HG03558 (cell line): ENCODE measurements around the gene ACBD4.

Source experiments
- ATAC-seq: cut with Tn5 transposase; IDR thresholded peaks from one replicate; pipeline ENCODE4 v1.9.1; 2021; ENCODE audit warnings: moderate number of reproducible peaks; ENCODE audit not compliant: unreplicated experiment; ENCODE audit errors: extremely low read depth

Gene ACBD4

GRCh38 chr17:45103269-45103795 lies 32.2 kb upstream of the ACBD4 start:
- no peak for ATAC-seq

GRCh38 chr17:45104029-45104428 lies 31.5 kb upstream of the ACBD4 start:
- no peak for ATAC-seq

- no peak for ATAC-seq
These were observed 31.0 kb upstream of the ACBD4 start for GRCh38 chr17:45104497-45104896.

- ATAC-seq, result no peak
These were observed 30.4 kb upstream of the ACBD4 start for GRCh38 chr17:45104907-45105624.

- ATAC-seq, result no peak
These were observed 29.4 kb upstream of the ACBD4 start for GRCh38 chr17:45106096-45106495.

- no peak for ATAC-seq
These were observed 28.9 kb upstream of the ACBD4 start for GRCh38 chr17:45106582-45106981.

GRCh38 chr17:45107293-45108010 lies 28.0 kb upstream of the ACBD4 start:
- ATAC-seq, result no peak

- ATAC-seq, result no peak
These were observed 27.4 kb upstream of the ACBD4 start for GRCh38 chr17:45108051-45108450.

GRCh38 chr17:45108595-45109521 lies 26.6 kb upstream of the ACBD4 start:
- no peak for ATAC-seq

- no peak for ATAC-seq
These were observed 24.5 kb upstream of the ACBD4 start for GRCh38 chr17:45110676-45111611.

- no peak for ATAC-seq
These were observed 23.6 kb upstream of the ACBD4 start for GRCh38 chr17:45111850-45112249.

GRCh38 chr17:45112559-45113423 lies 22.7 kb upstream of the ACBD4 start:
- ATAC-seq, result no peak

GRCh38 chr17:45113424-45113754 lies 22.1 kb upstream of the ACBD4 start:
- ATAC-seq, result no peak

GRCh38 chr17:45114117-45114932 lies 21.2 kb upstream of the ACBD4 start:
- no peak for ATAC-seq

- ATAC-seq, result no peak
These were observed 20.4 kb upstream of the ACBD4 start for GRCh38 chr17:45115015-45115625.

GRCh38 chr17:45115871-45116270 lies 19.6 kb upstream of the ACBD4 start:
- no peak for ATAC-seq

- ATAC-seq, result no peak
These were observed 19.0 kb upstream of the ACBD4 start for GRCh38 chr17:45116434-45117016.
